Astrocyte of the cerebellum (primary cell): Measurements from ENCODE around the gene FOXP4.

Experiments
- DNase-seq: peaks from one replicate; pipeline ENCODE4 v3.0.0-alpha.2; 2011; ENCODE audit warnings: low read depth
- H3K4me3 ChIP-seq: 2 replicates; pipeline ENCODE4 v1.5.1; 2011; ENCODE audit warnings: mild to moderate bottlenecking, low read depth, low read length, moderate library complexity
- in situ Hi-C: cut with HindIII; loops from 2 replicates; pipeline ENCODE4 v1.10.0; 2017; ENCODE audit warnings: low sequenced_read_pairs
- TF ChIP-seq, protein P1 (sequence below): IDR thresholded peaks from 2 replicates; pipeline ENCODE4 v1.5.1; 2012; ENCODE audit warnings: low read length, low read depth, moderate library complexity, mild to moderate bottlenecking; ENCODE audit errors: missing control alignments

The FOXP4 gene

DNA sequence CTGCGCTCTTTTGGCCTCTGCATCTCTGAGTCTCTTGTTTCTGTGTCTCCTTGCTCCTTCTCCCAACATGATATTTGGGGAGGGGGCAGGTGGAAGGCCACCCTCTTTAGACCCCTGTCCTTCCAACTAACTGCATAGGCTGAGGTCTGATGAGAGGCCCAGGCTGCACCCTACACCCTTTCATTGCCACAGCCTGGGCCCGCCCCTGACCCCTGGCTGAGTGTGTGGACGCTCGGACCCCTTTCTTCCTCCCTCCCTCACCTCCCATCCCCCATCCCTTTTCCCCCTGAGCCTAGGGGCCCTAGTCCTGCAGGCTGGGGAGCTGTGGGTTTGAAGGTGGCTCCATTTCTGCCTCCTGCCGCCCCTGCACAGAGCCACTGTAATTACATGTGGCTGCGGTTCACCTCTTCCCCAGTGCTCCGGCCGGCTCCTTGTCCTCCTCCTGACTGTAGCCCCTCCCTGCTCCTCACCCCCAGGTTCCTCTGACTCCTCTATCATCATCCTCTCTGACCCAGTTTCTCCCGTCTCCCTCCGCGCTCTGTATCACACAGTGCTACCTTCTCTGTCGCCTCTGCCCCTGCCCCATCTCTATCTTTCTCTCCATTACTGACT is 98.9 kb downstream of the FOXP4 start:
- in situ Hi-C loops: no loop called here
- TF ChIP-seq, protein P1, sequence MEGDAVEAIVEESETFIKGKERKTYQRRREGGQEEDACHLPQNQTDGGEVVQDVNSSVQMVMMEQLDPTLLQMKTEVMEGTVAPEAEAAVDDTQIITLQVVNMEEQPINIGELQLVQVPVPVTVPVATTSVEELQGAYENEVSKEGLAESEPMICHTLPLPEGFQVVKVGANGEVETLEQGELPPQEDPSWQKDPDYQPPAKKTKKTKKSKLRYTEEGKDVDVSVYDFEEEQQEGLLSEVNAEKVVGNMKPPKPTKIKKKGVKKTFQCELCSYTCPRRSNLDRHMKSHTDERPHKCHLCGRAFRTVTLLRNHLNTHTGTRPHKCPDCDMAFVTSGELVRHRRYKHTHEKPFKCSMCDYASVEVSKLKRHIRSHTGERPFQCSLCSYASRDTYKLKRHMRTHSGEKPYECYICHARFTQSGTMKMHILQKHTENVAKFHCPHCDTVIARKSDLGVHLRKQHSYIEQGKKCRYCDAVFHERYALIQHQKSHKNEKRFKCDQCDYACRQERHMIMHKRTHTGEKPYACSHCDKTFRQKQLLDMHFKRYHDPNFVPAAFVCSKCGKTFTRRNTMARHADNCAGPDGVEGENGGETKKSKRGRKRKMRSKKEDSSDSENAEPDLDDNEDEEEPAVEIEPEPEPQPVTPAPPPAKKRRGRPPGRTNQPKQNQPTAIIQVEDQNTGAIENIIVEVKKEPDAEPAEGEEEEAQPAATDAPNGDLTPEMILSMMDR: no peak
- DNase-seq: no peak
- no peak overlapping the region for H3K4me3 ChIP-seq

DNA sequence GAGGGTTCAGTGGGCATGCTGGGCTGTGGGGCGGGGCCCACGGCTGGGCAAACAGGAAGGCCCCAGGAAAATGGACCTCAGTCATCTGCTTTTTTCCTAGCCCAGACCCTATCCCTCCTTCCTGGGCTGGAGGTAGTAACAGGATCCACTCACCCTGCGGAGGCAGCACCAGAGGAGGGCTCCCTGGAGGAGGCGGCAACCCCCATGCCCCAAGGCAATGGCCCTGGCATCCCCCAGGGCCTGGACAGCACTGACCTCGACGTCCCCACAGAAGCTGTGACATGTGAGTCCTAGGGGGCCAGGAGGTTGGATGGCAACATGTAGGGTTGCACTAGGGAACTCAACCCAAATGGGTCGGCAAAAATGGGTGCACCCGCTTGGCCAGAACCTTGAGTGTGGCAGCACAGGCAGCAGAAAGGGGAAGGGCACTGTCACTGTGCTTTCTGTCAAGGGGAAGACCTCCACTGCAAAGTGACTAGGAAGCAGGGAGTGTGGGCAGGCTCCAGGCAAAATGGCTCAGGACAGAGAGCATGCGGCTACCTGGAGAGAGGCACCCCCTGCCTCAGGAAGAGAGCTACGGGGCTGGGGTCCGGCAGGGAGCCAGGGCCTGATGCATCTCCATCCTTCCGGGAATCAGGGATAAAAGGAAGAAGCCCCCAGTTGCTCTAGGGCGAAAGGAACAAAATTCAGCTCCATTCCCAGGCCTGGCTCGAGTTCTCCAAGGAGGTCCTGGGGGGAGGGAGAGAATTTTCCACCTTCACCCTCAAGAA is 100.0 kb downstream of the FOXP4 start:
- TF ChIP-seq, protein P1: no peak
- H3K4me3 ChIP-seq: no peak overlapping the region
- no peak for DNase-seq
- in situ Hi-C loops: no loop called here

DNA sequence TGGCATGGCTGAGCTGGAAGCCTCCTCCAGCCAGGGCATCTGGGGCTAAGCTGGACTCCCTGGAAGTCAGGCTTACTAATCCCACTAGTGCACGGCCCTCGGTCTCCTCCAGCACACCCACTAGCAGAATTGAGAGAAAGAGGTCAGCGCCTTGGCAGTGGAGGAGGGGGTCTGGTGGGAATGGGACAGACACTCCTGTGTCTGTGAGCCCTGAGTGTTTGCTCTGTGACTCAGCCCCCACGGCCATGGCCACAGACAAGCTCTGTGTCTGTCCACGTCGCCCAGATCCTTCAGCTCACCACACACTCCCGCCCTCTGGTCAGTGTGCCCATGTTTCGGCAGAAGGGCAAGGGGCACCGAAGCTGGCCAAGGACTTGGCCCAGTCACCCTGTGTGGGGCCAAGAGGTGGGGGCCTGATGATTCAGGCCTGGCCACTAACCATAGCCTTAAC is 100.9 kb downstream of the FOXP4 start:
- in situ Hi-C loops: no loop called here
- TF ChIP-seq, protein P1: no peak
- no peak for DNase-seq
- no peak overlapping the region for H3K4me3 ChIP-seq

DNA sequence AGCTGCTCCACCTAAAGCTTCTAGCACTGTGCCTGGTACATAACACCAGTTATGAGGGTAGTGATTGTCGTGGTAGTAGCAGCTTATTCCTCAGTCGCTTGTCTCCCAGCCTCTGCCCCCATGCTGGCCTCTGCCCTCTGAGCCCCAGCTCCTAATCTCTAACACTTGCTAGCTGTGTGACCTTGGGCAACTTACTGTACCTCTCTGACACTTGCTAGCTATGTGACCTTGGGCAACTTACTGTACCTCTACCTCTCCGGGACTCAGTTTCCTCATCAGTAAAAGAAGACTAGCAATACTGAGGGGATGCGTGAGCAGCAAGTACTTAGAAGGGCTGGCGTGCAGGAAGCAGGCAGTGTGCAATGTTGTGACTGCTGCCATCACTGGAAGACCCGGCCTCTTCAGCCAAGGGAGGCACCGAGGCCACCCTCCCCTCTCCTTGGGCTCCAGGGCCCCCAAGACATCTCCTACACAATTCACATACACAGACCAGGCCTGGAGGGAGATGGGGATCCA is 101.9 kb downstream of the FOXP4 start:
- DNase-seq: no peak
- TF ChIP-seq, protein P1: no peak
- in situ Hi-C loops: no loop called here
- no peak overlapping the region for H3K4me3 ChIP-seq

DNA sequence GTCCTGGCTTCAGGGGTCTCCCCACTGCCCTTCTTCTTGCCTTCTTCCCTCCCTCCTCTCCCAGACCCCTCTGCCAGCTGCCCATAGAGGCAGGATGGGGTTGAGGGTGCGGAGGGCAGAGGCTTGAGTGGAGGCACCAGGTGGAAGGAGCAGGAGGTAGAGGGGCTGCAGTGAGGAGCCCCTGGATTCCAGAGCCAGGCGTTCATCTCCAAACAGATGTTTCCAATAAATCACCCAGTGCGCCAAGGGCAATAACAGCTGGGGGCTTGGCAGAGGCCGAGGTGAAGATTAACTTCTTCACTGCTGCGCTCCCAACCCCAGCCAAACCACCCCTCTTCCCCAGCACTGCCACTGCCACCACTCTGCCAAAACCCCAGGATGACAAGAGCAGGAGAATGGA is 102.7 kb downstream of the FOXP4 start:
- in situ Hi-C loops: no loop called here
- H3K4me3 ChIP-seq: no peak overlapping the region
- TF ChIP-seq, protein P1: no peak
- no peak for DNase-seq

DNA sequence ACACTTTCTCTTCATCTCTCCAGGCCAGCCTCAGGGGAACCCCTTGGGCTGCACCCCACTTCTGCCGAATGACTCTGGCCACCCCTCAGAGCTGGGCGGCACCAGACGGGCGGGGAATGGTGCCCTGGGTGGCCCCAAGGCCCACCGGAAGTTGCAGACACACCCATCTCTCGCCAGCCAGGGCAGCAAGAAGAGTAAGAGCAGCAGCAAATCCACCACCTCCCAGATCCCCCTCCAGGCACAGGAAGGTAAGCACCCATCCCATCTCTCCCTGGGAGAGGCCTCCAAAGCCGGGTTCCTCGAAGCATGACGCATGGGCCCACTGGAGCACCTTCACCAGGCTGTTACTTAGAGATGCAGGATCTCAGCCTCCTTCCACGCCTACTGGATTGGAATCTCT is 103.4 kb downstream of the FOXP4 start:
- TF ChIP-seq, protein P1: no peak
- no peak for DNase-seq
- no peak overlapping the region for H3K4me3 ChIP-seq
- in situ Hi-C loops: no loop called here
